HepG2 (cell line): Measurements from ENCODE around the gene CYP2W1. TPM values are rescaled to one million over a fixed set of nuclear protein-coding genes. Genes with fewer than 3 reads are reported as not detected.

ENCODE experiments used
- ATAC-seq: fragments of 200-7000 bp; cut with Tn5 transposase; 3 replicates; pipeline ENCODE4 v1.9.1; 2020; ENCODE audit warnings: mild to moderate bottlenecking, moderate library complexity
- BruUV-seq: library from RNA; stranded (reverse); fragments of 400-500 nt; replicated peaks from 2 replicates; lab custom pipeline; 2021; lab: Mats Ljungman, UMichigan
- CTCF ChIA-PET: fragments of 300-600 bp; formaldehyde crosslinking; extraction: SDS; loops from one replicate; lab custom pipeline; 2021; ENCODE audit warnings: low total read pairs, inconsistent platforms, low intra/inter-chr PET ratio; lab: Yijun Ruan, JAX
- POLR2A ChIA-PET: fragments of 350-600 bp; sonication (Branson Sonifier 250); formaldehyde crosslinking; loops from one replicate; lab custom pipeline; 2020; ENCODE audit warnings: antibody characterized with exemption, inconsistent platforms; lab: Yijun Ruan, JAX
- DNase-seq: peaks from one replicate; pipeline ENCODE4 v3.0.0-alpha.2; 2015; ENCODE audit warnings: low spot score
- FAIRE-seq: peaks from 3 replicates; lab custom pipeline; 2011; peaks lifted over from hg19 to GRCh38; lab: Jason Lieb, UNC
- H2AFZ ChIP-seq: one replicate; pipeline ENCODE4 v1.6.1; 2011; ENCODE audit warnings: low read length, inconsistent platforms
- H3K27ac ChIP-seq: fragments of 300-600 bp; 3 replicates; pipeline ENCODE4 v1.8.0; 2011; ENCODE audit warnings: mixed run types, mild to moderate bottlenecking, mixed read lengths, low read length, inconsistent platforms; ENCODE audit not compliant: insufficient read depth; ENCODE audit errors: extremely low read length
- H3K27me3 ChIP-seq, 2 experiments: fragments of 200-600 bp in 1 of 2; 2 replicates in 1 of 2; 3 replicates in 1 of 2; pipeline versions ENCODE4 v1.6.0 to v1.8.0; 2011; ENCODE audit warnings: low read length in 2 of 2, mild to moderate bottlenecking in 2 of 2, moderate library complexity in 2 of 2, inconsistent platforms in 1 of 2; ENCODE audit not compliant: insufficient read depth in 2 of 2, control insufficient read depth in 1 of 2
- H3K36me3 ChIP-seq, 2 experiments: fragments of 200-600 bp in 1 of 2; replicated peaks in 1 of 2; 2 replicates in 1 of 2; 3 replicates in 1 of 2; pipeline versions ENCODE4 v1.5.1 to v1.8.0; 2011; ENCODE audit warnings: low read length in 2 of 2, inconsistent platforms in 1 of 2; ENCODE audit not compliant: insufficient read depth in 2 of 2, control insufficient read depth in 1 of 2
- H3K4me1 ChIP-seq: 2 replicates; pipeline ENCODE4 v1.5.1; 2012; ENCODE audit warnings: low read length, inconsistent platforms; ENCODE audit not compliant: insufficient read depth
- H3K4me2 ChIP-seq: 2 replicates; pipeline ENCODE4 v1.6.0; 2011; ENCODE audit warnings: low read depth, low read length, inconsistent platforms
- H3K4me3 ChIP-seq, 3 experiments: fragments of 200-600 bp in 1 of 3; sonication (generic), shearing (Covaris generic) in 1 of 3; replicated peaks in 1 of 3; 2 replicates each; pipeline ENCODE4 v1.5.1; 2011 to 2016; ENCODE audit warnings: low read length in 3 of 3, inconsistent platforms in 2 of 3, low read depth in 2 of 3, mild to moderate bottlenecking in 2 of 3, control low read depth in 1 of 3, mixed read lengths in 1 of 3; ENCODE audit not compliant: insufficient read depth in 1 of 3
- H3K79me2 ChIP-seq: one replicate; pipeline ENCODE4 v1.6.1; 2011; ENCODE audit warnings: low read length, inconsistent platforms; ENCODE audit not compliant: insufficient read depth
- H3K9ac ChIP-seq: 2 replicates; pipeline ENCODE4 v1.6.0; 2011; ENCODE audit warnings: mild to moderate bottlenecking, low read depth, low read length, inconsistent platforms; ENCODE audit not compliant: insufficient read depth
- H3K9me3 ChIP-seq: 2 replicates; pipeline ENCODE4 v1.5.1; 2012; ENCODE audit warnings: mild to moderate bottlenecking, low read length
- H4K20me1 ChIP-seq: 2 replicates; pipeline ENCODE4 v1.6.0; 2011; ENCODE audit warnings: inconsistent platforms, mild to moderate bottlenecking, low read length, moderate library complexity; ENCODE audit not compliant: insufficient read depth
- KDM2A ChIP-seq: sonication (generic); formaldehyde crosslinking; IDR thresholded peaks from 2 replicates; pipeline ENCODE4 v1.4.0; 2020; ENCODE audit warnings: low read depth, missing genetic modification reagents, borderline replicate concordance
- NRL ChIP-seq: sonication (generic); formaldehyde crosslinking; IDR thresholded peaks from 2 replicates; pipeline ENCODE4 v1.5.0; 2020; ENCODE audit warnings: missing genetic modification reagents, mild to moderate bottlenecking, moderate library complexity, borderline replicate concordance
- PAF1 ChIP-seq: IDR thresholded peaks from 2 replicates; pipeline ENCODE4 v1.6.1; 2016; ENCODE audit warnings: missing genetic modification reagents, missing compliant biosample characterization
- RBFOX2 ChIP-seq: fragments of 200-400 bp; formaldehyde crosslinking; IDR thresholded peaks from 2 replicates; pipeline ENCODE4 v1.6.1; 2017; ENCODE audit warnings: low read depth, mild to moderate bottlenecking, low read length
- ZBTB7A ChIP-seq: sonication (generic); formaldehyde crosslinking; IDR thresholded peaks from 2 replicates; pipeline ENCODE4 v1.8.0; 2022; ENCODE audit warnings: mild to moderate bottlenecking, missing genetic modification reagents
- ZNF335 ChIP-seq: sonication (generic); formaldehyde crosslinking; IDR thresholded peaks from 2 replicates; pipeline ENCODE4 v1.4.0; 2020; ENCODE audit warnings: missing genetic modification reagents
- ZNF350 ChIP-seq: sonication (generic); formaldehyde crosslinking; IDR thresholded peaks from 2 replicates; pipeline ENCODE4 v1.4.0; 2020; ENCODE audit warnings: mild to moderate bottlenecking, low read depth, missing genetic modification reagents, borderline replicate concordance
- ZSCAN9 ChIP-seq: IDR thresholded peaks from 2 replicates; pipeline ENCODE4 v1.6.1; 2016; ENCODE audit warnings: borderline replicate concordance
- WGBS: methylation state at CpG from one replicate; pipeline ENCODE4 v1.1.6; 2017; ENCODE audit warnings: low lambda C conversion rate; 5-methylcytosine and 5-hydroxymethylcytosine counted together
- in situ Hi-C: cut with HindIII; loops from 2 replicates; pipeline ENCODE4 v1.10.0; 2017; ENCODE audit warnings: low pct_unique_long_range_greater_than_20kb; ENCODE audit not compliant: extremely low pct_ligation_motif_present
- intact Hi-C: fragments of 100-400 bp; cut with micrococcal nuclease; formaldehyde crosslinking; loops from one replicate; pipeline ENCODE4 v1.10.0; 2022; ENCODE audit not compliant: unreplicated experiment
- polyA plus RNA-seq, 8 experiments: library from polyadenylated mRNA; depleted of rRNA in 3 of 8; stranded (reverse) in 7 of 8; unstranded in 1 of 8; fragments of >200 nt; fragmentation: Illumina TruSeq in 4 of 8; extraction: Trizol in 4 of 8; gene quantifications; 2 replicates each; pipeline versions ENCODE4 v1.2.1 to v1.2.3, GENCODE V29; 2011 to 2016; ENCODE audit warnings: low read depth in 4 of 8, missing spikeins in 1 of 8, mixed read lengths in 1 of 8; ENCODE audit not compliant: insufficient read depth in 1 of 8
- total RNA-seq, 5 experiments: library from RNA; depleted of rRNA; stranded (reverse); fragments of >200 nt; fragmentation: Illumina TruSeq; extraction: Trizol; gene quantifications; 2 replicates each; pipeline ENCODE4 v1.2.3, GENCODE V29; 2016; ENCODE audit warnings: low read depth in 1 of 5
- TF ChIP-seq, protein P1 (sequence below): conservative IDR thresholded peaks from 2 replicates; pipeline ENCODE4 v1.6.1; 2018; ENCODE audit warnings: missing genetic modification reagents
- TF ChIP-seq, protein P2 (sequence below): sonication (generic); formaldehyde crosslinking; IDR thresholded peaks from 2 replicates; pipeline ENCODE4 v1.9.0; 2021; ENCODE audit warnings: missing genetic modification reagents, borderline replicate concordance
- TF ChIP-seq, protein P3 (sequence below): sonication (generic); formaldehyde crosslinking; IDR thresholded peaks from 2 replicates; pipeline ENCODE4 v1.4.0; 2020; ENCODE audit warnings: missing genetic modification reagents, mild to moderate bottlenecking, borderline replicate concordance

CYP2W1 gene
- total and polyA plus RNA-seq, 2 of the 13 experiments (the other 11 are each of a cell fraction or from before 2014, with no cell fraction given): 19.5 to 31.7 TPM

DNA sequence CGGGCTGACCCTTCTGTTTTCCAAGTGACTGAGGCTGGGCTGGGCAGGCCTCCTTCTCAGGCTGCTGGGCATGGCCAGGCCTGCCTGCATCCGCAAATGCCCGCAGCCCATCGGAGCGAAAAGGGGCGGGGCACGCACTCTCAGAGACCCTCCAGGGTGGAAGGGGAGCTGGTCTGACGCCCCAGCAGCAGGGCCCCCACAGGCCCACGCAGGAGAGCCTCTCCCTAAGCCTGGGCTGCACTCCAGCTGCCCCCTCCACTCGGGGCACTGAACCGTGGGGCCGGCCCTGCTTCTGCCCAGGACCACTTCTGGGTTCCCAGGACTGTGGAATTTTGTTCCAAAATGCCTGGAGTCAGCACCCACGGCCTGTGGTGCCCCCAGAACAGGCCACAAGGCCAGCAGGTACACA, 37.8 kb upstream of the CYP2W1 start:
- no peaks in the 10 kb centered on the region for H4K20me1 ChIP-seq
- peaks cover 31% of the 10 kb centered on the region for H3K4me1 ChIP-seq
- H3K4me2 ChIP-seq: peak overlapping the region; percentile 76; the same call in 1 of the 2 replicates
- H3K27ac ChIP-seq: no peak overlapping the region
- WGBS: 92% methylated on average over 5 of the region's 13 CpGs
- no TSS peak for BruUV-seq
- TF ChIP-seq, protein P1, sequence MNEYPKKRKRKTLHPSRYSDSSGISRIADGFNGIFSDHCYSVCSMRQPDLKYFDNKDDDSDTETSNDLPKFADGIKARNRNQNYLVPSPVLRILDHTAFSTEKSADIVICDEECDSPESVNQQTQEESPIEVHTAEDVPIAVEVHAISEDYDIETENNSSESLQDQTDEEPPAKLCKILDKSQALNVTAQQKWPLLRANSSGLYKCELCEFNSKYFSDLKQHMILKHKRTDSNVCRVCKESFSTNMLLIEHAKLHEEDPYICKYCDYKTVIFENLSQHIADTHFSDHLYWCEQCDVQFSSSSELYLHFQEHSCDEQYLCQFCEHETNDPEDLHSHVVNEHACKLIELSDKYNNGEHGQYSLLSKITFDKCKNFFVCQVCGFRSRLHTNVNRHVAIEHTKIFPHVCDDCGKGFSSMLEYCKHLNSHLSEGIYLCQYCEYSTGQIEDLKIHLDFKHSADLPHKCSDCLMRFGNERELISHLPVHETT: no peak
- 0 out of 2 replicates have a peak, but pooled peaks have one; percentile 23 for TF ChIP-seq NRL (CRISPR knock-in tag)
- H3K36me3 ChIP-seq: no peaks in the 10 kb centered on the region; a peak in 1 of 5 replicates
- in situ Hi-C loops (no loop called here), intact Hi-C loops (no loop called here)
- DNase-seq (no peak), FAIRE-seq (no peak), ATAC-seq (peak; percentile 37)
- ChIA-PET POLR2A (no interaction called here), CTCF (no interaction called here)
- no peak overlapping the region for H3K9ac ChIP-seq
- H3K27me3 ChIP-seq: no peaks in the 10 kb centered on the region
- H3K9me3 ChIP-seq: no peaks in the 10 kb centered on the region
- H2AFZ ChIP-seq: no peak overlapping the region
- H3K79me2 ChIP-seq: no peaks in the 10 kb centered on the region
- no peak overlapping the region for H3K4me3 ChIP-seq

DNA sequence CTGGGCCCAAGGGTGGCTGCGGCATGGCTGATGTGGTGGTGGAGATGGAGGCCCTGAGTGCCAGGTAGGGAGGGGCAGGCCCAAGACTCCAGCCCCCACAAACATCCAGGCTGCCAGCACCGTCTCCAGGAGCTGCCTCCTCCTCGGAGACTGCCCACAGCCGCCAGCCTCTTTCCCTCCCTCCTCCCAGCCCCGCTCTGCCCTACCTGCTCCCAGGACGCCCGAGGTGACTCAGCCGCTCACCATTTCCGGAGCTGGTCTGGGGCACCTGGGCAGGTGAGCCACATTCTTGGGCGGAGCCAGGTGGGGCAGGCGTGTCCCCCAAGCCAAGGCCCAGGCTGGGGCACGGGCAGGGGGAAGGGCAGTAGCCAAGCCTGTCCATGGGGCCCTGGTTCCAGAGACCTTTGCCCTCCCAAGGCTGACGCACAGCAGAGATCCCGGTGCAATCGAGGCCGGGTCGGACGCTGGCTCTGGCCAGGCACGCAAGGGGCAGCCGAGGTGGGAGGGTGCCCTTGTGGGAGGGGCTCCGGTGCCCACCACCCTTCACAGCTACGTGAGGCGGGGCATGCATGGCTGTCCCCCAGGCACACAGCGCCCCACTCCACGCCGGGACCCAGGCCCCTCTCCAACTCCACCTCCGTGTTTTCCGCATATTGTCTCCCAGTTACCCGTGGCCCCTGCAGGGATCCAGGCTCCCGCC, 37.3 kb upstream of the CYP2W1 start:
- H3K9ac ChIP-seq: 0 out of 2 replicates have a peak overlapping the region, but pooled peaks have one; percentile 36
- no peaks in the 10 kb centered on the region; a peak in 1 of 5 replicates for H3K36me3 ChIP-seq
- H3K27ac ChIP-seq: peak overlapping the region; percentile 50
- peaks cover 31% of the 10 kb centered on the region for H3K4me1 ChIP-seq
- 23% methylated on average over 12 of the region's 30 CpGs for WGBS
- H4K20me1 ChIP-seq: no peaks in the 10 kb centered on the region
- no TSS peak for BruUV-seq
- H3K4me3 ChIP-seq: peak overlapping the region; percentile 21 to 64 (median 35); a peak in 4 of 6 replicates
- CTCF ChIA-PET: no interaction called here
- ATAC-seq (peak; percentile 82), DNase-seq (no peak), FAIRE-seq (no peak)
- H3K79me2 ChIP-seq: no peaks in the 10 kb centered on the region
- POLR2A ChIA-PET: interaction anchor here (0.9 kb wide), 1 partner anchor 19 kb away, joined by 3 read pairs; no protein-coding TSS in a partner anchor
- H3K27me3 ChIP-seq: no peaks in the 10 kb centered on the region
- H2AFZ ChIP-seq: no peak overlapping the region
- in situ Hi-C loops: no loop called here
- peak overlapping the region; percentile 76 for H3K4me2 ChIP-seq
- intact Hi-C loops: no loop called here
- no peaks in the 10 kb centered on the region for H3K9me3 ChIP-seq
- TF ChIP-seq ZNF350: no peak
- TF ChIP-seq, protein P2, sequence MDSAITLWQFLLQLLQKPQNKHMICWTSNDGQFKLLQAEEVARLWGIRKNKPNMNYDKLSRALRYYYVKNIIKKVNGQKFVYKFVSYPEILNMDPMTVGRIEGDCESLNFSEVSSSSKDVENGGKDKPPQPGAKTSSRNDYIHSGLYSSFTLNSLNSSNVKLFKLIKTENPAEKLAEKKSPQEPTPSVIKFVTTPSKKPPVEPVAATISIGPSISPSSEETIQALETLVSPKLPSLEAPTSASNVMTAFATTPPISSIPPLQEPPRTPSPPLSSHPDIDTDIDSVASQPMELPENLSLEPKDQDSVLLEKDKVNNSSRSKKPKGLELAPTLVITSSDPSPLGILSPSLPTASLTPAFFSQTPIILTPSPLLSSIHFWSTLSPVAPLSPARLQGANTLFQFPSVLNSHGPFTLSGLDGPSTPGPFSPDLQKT (CRISPR knock-in tag): no peak
- TF ChIP-seq, protein P3, sequence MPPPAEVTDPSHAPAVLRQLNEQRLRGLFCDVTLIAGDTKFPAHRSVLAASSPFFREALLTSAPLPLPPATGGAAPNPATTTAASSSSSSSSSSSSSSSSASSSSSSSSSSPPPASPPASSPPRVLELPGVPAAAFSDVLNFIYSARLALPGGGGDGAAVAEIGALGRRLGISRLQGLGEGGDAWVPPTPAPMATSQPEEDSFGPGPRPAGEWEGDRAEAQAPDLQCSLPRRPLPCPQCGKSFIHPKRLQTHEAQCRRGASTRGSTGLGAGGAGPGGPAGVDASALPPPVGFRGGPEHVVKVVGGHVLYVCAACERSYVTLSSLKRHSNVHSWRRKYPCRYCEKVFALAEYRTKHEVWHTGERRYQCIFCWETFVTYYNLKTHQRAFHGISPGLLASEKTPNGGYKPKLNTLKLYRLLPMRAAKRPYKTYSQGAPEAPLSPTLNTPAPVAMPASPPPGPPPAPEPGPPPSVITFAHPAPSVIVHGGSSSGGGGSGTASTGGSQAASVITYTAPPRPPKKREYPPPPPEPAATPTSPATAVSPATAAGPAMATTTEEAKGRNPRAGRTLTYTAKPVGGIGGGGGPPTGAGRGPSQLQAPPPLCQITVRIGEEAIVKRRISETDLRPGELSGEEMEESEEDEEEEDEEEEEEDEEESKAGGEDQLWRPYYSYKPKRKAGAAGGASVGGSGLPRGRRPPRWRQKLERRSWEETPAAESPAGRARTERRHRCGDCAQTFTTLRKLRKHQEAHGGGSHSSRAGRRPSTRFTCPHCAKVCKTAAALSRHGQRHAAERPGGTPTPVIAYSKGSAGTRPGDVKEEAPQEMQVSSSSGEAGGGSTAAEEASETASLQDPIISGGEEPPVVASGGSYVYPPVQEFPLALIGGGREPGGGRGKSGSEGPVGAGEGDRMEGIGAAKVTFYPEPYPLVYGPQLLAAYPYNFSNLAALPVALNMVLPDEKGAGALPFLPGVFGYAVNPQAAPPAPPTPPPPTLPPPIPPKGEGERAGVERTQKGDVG (CRISPR knock-in tag): peak; percentile 23; the same call in 1 of the 2 replicates
- TF ChIP-seq PAF1: no peak
- no peak for TF ChIP-seq ZNF335
- TF ChIP-seq ZSCAN9 (CRISPR knock-in tag): no peak
- TF ChIP-seq KDM2A (CRISPR knock-in tag): peak; percentile 25; the same call in 1 of the 2 replicates
- TF ChIP-seq RBFOX2: peak; percentile 68
- TF ChIP-seq ZBTB7A: peak; percentile 48; the same call in 1 of the 2 replicates
